ENCODE data around the gene TMEM63A.
"Not testable (repeated sequence)": the region's sequence is repeated elsewhere in the genome, so short reads cannot be mapped to it uniquely, and the experiment has no call there.

The TMEM63A gene

DNA sequence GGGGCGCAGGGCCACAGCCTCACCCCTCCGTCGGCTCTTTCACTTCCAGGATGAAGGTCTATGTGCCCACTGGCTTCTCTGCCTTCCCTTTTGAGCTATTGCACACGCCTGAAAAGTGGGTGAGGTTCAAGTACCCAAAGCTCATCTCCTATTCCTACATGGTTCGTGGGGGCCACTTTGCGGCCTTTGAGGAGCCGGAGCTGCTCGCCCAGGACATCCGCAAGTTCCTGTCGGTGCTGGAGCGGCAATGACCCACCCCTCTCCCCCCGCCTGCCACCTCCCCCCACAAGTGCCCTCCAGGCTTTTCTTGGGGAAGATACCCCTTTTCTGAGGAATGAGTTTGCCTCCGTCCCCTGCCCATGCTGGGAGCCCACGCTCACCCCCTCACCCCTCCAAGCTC, 37.1 kb downstream of the TMEM63A start:
- no peak for DNase-seq (ENCODE audit: low read depth)

DNA sequence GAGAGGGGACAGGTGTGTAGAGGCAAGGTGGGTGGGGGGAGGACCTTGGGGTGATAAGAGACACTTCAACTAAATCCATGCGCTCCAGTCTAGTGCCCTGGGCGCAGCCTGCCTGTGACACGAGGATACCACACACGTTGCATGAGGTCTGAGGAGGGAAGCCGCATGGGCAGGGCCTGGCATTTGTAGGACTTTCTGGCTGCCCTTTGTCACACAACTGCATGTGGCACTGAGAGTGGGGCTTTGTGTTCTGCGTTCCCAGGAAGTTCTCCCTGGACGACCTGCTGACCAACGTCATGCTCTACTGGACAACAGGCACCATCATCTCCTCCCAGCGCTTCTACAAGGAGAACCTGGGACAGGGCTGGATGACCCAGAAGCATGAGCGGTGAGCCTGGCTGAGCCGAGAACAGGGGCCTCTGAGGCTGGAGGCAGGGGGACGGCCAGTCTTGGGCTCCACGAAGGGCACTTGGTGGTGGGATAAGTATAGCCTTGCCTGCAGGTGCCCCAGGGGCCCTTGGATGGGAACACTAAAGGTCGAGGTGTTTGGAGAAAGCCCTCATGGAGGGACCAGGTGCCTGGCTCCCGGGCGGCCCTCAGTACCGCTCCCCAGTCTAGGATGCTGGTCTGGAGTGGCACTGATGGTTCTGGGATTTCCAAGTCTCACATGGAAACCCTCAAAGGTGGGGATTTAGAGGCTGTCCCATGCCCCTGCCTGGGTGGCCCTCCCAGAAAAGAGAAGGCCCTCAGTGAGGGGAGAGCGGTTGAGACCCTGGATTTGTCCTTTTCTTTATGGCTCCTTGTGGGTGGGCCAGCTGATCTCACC, 37.7 kb downstream of the TMEM63A start:
- no peak for DNase-seq (ENCODE audit: low read depth)

DNA sequence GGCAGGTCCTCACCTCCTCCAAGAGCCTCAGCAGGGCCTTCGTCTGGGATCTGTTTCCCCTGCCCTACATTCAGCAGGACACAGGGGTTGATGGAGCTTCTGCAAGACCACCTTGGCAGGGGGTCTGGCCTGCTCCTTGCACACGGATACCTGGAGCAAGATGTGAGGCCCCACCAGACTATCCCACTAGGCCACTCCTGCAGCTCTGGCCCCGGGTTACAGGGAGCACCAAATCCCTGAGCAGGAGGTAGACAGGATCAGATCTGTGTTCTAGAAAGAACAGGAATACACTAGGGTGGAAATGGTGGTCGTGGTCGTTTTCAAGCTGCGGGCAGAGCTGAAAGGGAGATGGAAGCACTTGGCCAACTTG, 38.8 kb downstream of the TMEM63A start:
- DNase-seq (ENCODE audit: low read depth) = no peak

DNA sequence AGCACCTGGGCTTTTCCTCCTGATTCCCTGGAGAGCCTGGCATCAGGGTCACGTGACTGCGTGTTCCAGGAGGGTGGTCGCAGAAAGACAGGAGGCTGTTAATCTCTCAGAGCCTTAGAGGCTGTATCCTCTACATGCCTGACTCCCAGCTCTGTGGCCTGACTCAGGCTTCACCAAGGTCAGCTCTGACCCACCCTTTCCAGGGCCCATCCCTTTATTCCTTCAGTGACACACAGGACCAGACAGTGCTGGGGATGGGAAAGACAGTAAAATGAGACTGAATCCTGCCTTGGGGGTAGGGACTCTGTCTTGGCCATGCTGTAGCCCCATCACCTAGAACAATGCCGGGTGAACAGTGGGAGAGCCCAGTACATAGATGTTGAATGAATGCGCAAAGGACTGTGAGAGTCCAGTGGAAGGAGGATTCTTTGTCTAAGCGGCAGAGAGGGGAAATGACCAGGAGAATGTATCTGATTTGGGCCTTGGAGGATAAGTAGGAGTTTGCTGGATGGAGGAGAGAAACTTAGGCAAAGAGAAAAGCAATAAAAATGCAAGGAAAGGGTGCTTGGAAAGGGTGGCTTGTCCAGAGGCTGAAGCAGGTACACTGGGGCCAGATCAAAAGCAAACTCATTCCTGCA, 39.3 kb downstream of the TMEM63A start:
- DNase-seq (ENCODE audit: low read depth) = no peak

DNA sequence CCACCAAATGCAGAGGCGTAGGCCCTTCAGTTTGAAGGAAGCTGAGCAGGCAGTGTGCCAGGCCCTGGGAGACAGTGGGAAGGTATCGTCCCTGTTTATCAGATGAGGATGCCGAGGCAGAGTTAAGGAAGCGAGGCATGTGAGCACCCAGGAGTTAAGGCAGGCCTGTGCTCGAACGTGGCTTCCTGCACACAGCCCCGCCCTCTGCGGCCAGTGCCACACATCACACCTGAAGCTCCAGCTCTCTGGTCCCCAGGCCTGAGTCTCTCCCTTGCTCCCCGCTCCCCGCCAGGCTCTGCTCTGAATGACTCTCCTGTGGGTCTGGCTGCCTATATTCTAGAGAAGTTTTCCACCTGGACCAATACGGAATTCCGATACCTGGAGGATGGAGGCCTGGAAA, 40.1 kb downstream of the TMEM63A start:
- DNase-seq (ENCODE audit: low read depth) = no peak

DNA sequence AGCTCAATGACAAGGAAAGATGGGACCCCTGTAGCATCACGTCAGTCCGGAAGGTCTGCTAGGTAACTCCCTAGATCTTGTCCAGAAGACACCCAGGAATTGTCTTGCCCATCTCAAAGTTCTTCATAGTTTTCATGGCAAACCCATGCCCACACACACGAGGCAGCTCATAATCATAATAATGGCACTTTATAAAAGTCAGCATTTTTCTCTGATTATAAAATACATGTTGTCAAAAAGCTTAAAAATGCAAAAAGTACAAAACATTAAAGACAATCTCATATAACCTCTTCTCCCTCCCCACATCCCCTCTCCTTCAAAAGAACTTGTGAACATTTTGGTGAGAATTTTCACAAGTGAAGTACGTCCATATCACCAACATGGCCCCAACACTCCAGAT, 41.5 kb downstream of the TMEM63A start:
- DNase-seq (ENCODE audit: low read depth) = no peak

DNA sequence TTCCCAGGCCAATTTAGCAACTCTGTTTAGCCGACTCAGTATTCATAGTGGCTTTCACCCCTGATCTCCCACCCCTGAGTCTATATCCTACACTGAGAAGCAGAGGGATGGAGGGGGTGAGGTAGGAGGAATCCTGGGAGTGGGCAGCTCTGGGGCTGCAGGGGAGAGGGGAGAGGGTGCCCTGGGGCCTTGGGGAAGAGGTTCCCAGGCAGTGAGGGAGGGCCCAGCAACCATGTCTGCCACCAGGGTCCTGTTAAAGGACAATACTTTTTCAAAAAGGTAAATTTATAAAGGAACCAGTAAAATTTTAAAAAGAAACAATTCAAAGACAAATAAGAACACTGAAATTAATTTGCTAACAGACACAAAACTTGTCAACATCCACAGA, 42.0 kb downstream of the TMEM63A start:
- no peak for DNase-seq (ENCODE audit: low read depth)

DNA sequence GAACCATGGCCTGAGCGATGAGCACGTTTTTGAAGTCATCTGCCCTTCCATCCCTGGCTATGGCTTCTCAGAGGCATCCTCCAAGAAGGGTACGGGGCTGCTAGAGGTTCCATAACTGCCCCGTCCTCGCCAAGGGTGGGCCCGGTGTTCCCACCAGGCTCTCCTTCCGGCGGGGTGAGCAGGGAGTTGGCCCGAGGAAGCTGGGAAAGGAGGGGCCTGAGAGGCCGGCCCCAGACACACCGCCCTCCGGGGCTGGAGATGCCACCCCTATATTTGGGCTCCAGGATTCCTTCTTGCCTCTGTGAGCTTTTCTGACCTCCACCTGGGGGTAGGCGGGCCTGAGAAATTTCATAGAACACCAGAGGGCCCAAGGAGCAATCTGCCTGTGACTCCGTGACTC, 43.4 kb downstream of the TMEM63A start:
- no peak for DNase-seq (ENCODE audit: low read depth)

DNA sequence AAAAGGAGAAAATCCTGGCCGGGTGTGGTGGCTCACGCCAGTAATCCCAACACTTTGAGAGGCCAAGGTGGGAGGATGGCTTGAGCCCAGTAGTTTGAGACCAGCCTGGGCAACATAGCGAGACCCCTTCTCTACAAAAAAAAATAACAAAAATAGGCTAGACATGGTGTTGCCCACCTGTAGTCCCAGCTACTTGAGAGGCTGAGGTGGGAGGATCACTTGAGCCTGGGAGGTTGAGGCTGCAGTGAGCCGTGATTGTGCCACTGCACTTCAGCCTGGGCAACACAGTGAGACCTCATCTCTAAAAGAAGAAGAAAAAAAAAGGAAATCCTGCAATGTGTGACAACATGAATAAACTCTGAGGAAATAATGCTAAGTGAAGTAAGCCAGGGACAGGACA, 45.9 kb downstream of the TMEM63A start:
- not testable (repeated sequence) for DNase-seq (ENCODE audit: low read depth)

DNA sequence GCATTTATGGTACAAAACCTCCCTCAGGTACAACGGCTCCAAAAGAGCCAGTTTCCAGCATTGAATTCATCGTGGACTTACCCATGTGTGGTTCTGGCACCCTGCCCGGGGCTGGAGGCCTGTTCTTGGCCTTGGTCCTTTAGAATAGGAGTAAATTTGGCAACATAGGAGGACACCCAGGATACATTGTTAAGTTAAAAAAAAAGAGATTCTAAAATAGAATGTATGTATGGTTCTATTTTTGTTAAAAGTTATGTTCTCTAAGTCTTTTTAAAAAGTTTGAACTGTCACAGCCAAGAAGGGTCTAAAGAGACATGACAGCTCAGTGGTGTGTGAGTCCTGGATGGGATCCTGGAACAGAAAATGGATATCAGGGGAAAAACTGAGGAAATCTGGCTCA, 46.3 kb downstream of the TMEM63A start:
- DNase-seq (ENCODE audit: low read depth) = no peak

DNA sequence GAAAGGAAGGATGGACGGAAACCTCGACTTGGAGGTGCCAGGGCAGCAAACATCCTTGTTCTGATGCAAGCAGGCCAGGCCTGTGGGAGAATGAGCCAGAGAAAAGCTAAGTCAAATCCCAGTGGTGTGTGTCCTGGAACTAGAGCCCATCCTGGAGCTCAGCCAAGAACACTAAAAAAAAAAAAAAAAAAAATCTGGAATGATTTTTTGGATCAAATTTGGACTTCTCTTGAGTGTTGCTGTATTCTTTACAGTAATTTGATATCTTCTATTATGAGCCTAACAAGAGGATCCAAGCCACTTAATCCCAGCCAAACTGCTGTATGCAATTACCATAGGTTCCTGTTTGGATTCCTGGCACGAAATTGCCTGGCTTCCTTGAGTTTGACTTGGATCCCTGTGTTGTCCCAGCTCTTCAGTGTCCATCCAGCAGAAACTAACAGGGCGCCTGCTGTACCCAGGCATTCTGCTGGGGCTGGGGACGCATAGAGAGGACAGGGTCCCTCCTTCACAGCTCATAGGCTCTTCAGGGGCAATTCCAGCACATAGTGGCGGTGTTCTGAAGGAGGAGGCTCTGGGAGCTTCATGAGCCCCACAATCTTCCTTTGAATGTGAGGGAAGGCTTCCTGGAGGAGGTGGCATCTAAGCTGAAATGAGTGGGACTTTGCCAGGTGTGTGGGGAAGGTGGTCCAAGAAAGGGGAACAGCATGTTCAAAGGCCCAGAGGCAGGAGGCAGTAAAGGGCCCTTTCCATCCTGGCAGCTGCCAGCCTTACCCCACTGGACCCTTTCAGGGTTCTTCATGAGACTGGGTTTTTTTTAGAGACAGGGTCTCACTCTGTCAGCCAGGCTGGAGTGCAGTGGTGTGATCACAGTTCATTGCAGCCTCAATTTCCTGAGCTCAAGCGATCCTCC, 47.5 kb downstream of the TMEM63A start:
- DNase-seq (ENCODE audit: low read depth) = no peak

DNA sequence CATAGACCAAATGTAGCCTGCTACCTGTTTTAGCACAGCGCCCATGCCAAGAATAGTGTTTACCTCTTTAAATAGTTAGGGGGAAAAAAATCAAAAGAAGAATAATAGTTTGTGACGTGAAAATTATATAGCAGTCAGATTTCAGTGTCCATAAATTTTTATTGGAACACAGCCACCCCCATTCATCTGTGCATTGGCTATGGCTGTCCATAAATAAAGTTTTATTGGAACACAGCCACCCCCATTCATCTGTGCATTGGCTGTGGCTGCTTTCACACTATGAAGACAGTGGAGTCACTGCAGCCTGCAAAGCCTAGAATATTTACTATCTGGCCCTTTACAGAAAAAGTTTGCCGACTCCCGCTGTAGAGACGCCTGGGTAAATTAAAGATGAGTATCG, 51.3 kb downstream of the TMEM63A start:
- no peak for DNase-seq (ENCODE audit: low read depth)

DNA sequence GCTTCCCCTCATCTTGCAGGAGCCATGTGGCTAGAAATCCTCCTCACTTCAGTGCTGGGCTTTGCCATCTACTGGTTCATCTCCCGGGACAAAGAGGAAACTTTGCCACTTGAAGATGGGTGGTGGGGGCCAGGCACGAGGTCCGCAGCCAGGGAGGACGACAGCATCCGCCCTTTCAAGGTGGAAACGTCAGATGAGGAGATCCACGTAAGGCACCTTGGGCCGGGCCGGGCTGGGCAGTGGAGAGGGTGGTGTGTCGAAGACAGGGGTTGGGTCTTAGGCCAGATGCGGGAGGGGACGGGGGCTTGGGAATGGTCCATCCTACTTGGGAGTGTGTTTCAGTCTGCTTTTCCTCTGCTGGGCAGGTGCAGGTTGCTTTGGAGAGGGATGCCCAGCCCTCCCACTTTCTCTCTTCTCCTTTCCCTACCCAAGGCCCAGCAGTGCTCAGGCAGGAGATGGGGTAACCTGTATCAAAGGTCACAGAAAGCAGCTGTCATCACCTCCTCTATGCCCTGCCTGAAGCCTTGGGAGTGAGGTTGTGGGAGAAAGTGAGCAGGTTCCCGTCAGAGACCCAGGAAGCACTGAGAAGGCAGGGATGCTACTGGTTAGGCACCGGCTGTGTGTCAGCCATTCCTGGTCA, 53.4 kb downstream of the TMEM63A start:
- no peak for DNase-seq (ENCODE audit: low read depth)

DNA sequence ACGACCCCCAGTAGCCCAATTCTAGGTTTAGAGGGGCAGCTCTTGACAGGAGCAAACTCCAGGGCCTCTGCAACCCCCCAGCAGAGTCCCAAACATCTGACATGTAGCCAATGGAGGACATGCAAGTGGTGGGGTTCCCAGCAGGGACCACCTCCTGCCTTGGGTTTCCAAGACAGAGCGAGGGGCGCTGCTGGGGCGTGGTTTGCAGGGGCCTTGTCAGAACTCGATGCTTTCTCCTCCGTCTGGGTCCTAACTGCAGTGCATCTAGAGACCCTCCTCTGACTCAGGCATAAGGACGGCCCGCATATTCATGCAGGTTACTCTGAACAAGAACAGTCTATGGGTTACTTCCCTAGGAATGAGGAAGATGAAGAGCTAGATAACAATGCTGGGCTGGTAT, 55.1 kb downstream of the TMEM63A start:
- DNase-seq (ENCODE audit: low read depth) = no peak

DNA sequence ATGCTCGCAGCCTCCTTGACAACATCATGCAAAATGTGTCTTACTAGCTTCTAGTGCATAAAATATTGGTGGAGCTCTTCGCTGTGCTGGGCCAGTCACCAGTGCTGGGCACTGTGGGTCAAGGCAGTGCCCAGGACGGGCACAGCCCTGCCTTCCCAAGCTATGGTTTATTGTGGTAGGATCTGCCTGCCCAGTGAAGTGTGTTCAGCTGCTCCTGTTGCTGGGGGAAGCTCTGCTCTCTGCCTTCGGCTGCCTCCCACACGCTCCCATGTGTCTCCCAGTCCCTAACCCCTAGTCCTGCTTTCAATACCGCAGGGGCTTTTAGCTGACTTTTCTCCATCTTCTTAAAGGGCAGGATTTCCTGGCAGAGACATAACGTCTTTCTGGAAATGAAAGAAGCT, 56.6 kb downstream of the TMEM63A start:
- DNase-seq (ENCODE audit: low read depth) = no peak

DNA sequence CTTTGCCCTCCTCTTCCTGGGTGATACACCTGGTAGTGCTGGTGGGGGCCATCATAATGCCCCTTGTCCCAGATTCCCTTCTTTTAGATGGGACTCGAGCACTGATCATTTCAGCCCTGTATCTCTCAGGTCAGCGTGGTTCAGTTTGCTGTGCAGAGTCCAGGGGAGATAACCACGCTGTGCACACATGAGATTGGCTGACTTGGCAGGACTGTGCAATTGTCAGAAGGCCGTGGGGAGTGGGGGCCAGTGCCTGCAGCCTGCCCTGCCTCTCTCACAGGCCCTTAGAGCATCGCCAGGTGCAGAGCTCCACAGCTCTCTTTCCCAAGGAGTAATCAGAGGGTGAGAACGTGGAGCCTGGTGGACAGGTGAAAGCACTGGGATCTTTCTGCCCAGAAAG, 57.1 kb downstream of the TMEM63A start:
- DNase-seq (ENCODE audit: low read depth) = no peak

DNA sequence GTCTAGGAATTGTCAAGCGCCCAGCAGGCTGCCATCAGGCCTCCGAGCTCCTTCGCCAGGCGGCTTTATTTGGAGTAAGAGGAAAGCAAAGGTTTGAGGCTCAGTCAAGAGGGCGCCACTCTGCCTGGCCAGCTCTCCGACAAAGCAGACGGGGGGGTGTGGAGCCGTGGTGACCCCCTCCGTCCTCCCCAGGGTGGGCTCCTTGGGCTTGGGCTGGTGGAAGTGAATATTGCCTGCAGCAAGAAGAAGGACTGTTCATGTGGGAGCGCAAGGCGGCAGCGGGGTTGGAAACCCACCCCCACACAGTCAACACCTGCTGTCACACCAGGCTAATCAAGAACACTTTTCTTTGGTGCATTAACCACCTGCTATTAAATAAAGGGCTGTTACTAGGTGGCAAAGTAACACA, 57.6 kb downstream of the TMEM63A start:
- no peak for DNase-seq (ENCODE audit: low read depth)

DNA sequence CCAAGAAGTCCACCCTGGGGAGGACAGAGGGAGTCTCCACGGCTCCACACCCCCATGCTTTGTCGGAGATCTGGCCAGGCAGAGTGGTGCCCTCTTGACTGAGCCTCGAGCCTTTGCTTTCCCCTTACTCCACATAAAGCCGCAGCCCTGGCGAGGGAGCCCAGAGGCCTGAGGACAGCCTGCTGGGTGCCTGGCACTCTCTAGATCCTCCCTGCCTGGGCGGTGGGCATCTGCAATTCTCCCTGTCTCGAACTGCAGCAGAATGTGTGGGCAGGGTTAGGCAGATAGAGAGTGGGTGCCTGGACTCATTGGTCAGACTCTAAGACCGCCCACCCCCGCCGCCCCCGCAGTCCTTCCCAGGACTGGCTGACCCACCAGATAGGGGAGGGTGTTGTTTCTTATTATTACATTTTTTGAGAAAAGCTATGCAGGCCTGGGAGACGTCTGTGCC, 58.3 kb downstream of the TMEM63A start:
- no peak for DNase-seq (ENCODE audit: low read depth)

DNA sequence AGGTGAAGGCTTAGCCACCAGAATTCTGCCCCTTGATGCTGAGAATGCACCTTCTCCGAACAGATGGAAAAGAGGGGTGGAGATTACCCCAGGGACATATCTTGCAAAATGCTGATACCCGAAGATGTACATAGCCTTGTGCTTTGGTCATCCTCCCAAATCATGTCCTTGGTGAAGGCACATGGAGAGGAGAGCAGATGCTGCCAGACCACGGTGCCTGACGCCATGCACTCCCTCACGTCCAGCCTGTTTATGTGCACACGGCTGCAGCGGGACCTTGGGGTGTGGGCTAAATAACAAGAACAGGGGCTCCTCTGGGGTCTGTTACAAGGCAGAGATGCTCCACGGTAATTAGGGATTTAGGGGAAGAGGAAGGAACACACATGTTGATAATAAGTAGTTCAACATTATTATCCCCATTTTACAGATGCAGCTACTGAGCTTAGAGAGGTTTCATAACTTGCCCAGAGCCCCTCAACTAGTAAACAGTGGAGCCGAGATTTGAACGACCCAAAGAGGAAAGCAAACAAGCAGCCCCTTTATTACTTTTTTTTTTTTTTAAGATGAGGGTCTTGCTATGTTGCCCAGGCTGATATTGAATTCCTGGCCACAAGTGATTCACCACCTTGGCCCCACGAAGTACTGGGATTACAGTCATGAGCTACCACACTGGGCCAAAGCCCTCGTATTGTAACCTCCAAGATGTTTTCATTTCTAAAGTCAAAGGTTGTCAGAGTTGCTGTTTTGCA, 59.4 kb downstream of the TMEM63A start:
- no peak for DNase-seq (ENCODE audit: low read depth)

DNA sequence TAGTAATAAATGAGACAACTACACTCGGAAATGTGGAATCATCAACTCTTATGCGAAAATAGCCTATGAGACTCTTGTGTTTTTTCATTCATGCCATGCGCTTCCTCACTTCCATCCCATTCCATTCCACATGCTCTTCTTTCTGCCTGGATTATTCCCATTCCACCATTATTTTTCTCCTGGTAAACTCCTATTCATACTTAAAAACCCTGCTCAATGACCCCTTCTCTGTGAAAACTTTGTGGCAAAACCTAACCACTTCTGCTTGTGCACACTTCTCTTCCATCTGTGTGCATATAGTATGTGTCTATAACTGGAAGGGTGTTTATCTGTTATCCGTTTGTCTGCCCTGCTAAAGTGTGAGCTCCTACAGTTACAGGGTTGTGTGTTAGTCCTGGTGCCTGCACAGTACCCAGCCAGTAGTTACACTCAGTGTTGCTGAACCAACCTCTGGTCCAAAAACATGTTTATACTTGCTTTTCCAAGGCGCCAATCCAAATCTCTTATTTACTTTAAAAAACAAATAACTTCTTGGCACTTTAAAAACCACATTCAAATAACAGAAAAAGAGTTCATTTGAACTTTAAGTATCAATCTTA, 61.6 kb downstream of the TMEM63A start:
- no peak for DNase-seq (ENCODE audit: low read depth)
